Mesendoderm (in vitro differentiated cells): ENCODE results near the gene FAM169A.

Experiments used
- DNase-seq: peaks from one replicate; pipeline ENCODE4 v3.0.0; 2013
- H2AK5ac ChIP-seq: 2 replicates; pipeline ENCODE4 v1.6.1; 2013; ENCODE audit warnings: low read length, inconsistent platforms
- H2BK120ac ChIP-seq: 2 replicates; pipeline ENCODE4 v1.6.1; 2013; ENCODE audit warnings: low read depth, mild to moderate bottlenecking, low read length, moderate library complexity, mixed read lengths
- H2BK15ac ChIP-seq: replicated peaks from 2 replicates; pipeline ENCODE4 v1.6.1; 2013; ENCODE audit warnings: low read depth, mild to moderate bottlenecking, moderate library complexity
- H2BK5ac ChIP-seq: 2 replicates; pipeline ENCODE4 v1.6.1; 2013; ENCODE audit warnings: low read length, inconsistent platforms
- H3K18ac ChIP-seq: 2 replicates; pipeline ENCODE4 v1.6.1; 2013; ENCODE audit warnings: mild to moderate bottlenecking, low read length, mixed read lengths
- H3K23ac ChIP-seq: one replicate; pipeline ENCODE4 v1.6.1; 2013; ENCODE audit warnings: low read length
- H3K27ac ChIP-seq: 2 replicates; pipeline ENCODE4 v1.5.1; 2013; ENCODE audit warnings: low read depth, mild to moderate bottlenecking, inconsistent platforms, low read length, moderate library complexity
- H3K27me3 ChIP-seq: 2 replicates; pipeline ENCODE4 v1.6.1; 2013; ENCODE audit warnings: low read length, control low read depth, mild to moderate bottlenecking, inconsistent platforms; ENCODE audit not compliant: insufficient read depth, poor library complexity
- H3K36me3 ChIP-seq: 2 replicates; pipeline ENCODE4 v1.6.1; 2013; ENCODE audit warnings: low read length, inconsistent platforms; ENCODE audit not compliant: control insufficient read depth, insufficient read depth
- H3K4ac ChIP-seq: one replicate; pipeline ENCODE4 v1.6.1; 2013; ENCODE audit warnings: low read depth, mild to moderate bottlenecking, low read length, moderate library complexity
- H3K4me1 ChIP-seq: 2 replicates; pipeline ENCODE4 v1.6.1; 2013; ENCODE audit warnings: low read depth, low read length, inconsistent platforms; ENCODE audit not compliant: control insufficient read depth
- H3K4me2 ChIP-seq: 2 replicates; pipeline ENCODE4 v1.6.1; 2013; ENCODE audit warnings: low read length
- H3K4me3 ChIP-seq: 2 replicates; pipeline ENCODE4 v1.5.1; 2013; ENCODE audit warnings: mild to moderate bottlenecking, low read length
- H3K56ac ChIP-seq: one replicate; pipeline ENCODE4 v1.6.1; 2013; ENCODE audit warnings: low read length
- H3K79me1 ChIP-seq: 2 replicates; pipeline ENCODE4 v1.6.1; 2013; ENCODE audit warnings: low read length, inconsistent platforms
- H3K79me2 ChIP-seq: 2 replicates; pipeline ENCODE4 v1.6.1; 2013; ENCODE audit warnings: mild to moderate bottlenecking, low read length; ENCODE audit not compliant: control insufficient read depth, insufficient read depth
- H3K9ac ChIP-seq: 2 replicates; pipeline ENCODE4 v1.6.1; 2013; ENCODE audit warnings: low read length, inconsistent platforms
- H4K5ac ChIP-seq: one replicate; pipeline ENCODE4 v1.6.1; 2013; ENCODE audit warnings: low read length
- H4K8ac ChIP-seq: one replicate; pipeline ENCODE4 v1.6.1; 2013; ENCODE audit warnings: low read depth, mild to moderate bottlenecking, control low read depth, low read length, moderate library complexity
- WGBS: extraction: QIAGEN DNeasy Blood & Tissue Kit; methylation state at CpG from one replicate; pipeline ENCODE4 v1.1.7; 2013; ENCODE audit warnings: low lambda C conversion rate, missing lambda C conversion rate; ENCODE audit not compliant: insufficient coverage; ENCODE audit errors: extremely low coverage; 5-methylcytosine and 5-hydroxymethylcytosine counted together

Gene FAM169A

GRCh38 chr5:74772359-74772758 lies 93.8 kb downstream of the FAM169A start:
- no peak overlapping the region for H3K18ac ChIP-seq
- no peak overlapping the region for H3K4me3 ChIP-seq
- no peak overlapping the region for H3K4me2 ChIP-seq
- H3K9ac ChIP-seq, result no peak overlapping the region
- H2BK120ac ChIP-seq, result no peak overlapping the region
- no peak overlapping the region for H4K5ac ChIP-seq
- no CpG with 5 or more reads among the region's 7 CpGs for WGBS
- H3K27ac ChIP-seq, result no peak overlapping the region
- no peak for DNase-seq
- H2AK5ac ChIP-seq, result no peak overlapping the region
- no peak overlapping the region for H3K23ac ChIP-seq
- H3K79me2 ChIP-seq, result peaks cover 9% of the 10 kb centered on the region
- no peak overlapping the region for H4K8ac ChIP-seq
- H3K56ac ChIP-seq, result no peak overlapping the region
- H3K79me1 ChIP-seq, result peaks cover 7% of the 10 kb centered on the region
- no peaks in the 10 kb centered on the region for H3K27me3 ChIP-seq
- H2BK5ac ChIP-seq, result no peak overlapping the region
- no peaks in the 10 kb centered on the region for H3K36me3 ChIP-seq
- H3K4me1 ChIP-seq, result peaks cover 5% of the 10 kb centered on the region
- no peak overlapping the region for H2BK15ac ChIP-seq
- no peak overlapping the region for H3K4ac ChIP-seq

GRCh38 chr5:74767579-74767913 lies 98.6 kb downstream of the FAM169A start:
- Histone ChIP-seq H3K4me1 (peaks cover 5% of the 10 kb centered on the region), H3K36me3 (no peaks in the 10 kb centered on the region), H3K56ac (peak overlapping the region; percentile 91), H3K4me2 (peak overlapping the region; percentile 96), H3K23ac (no peak overlapping the region), H4K5ac (no peak overlapping the region), H3K18ac (no peak overlapping the region), H4K8ac (no peak overlapping the region), H3K4me3 (peak overlapping the region; percentile 90), H3K4ac (no peak overlapping the region), H3K79me1 (peaks cover 7% of the 10 kb centered on the region), H3K9ac (peak overlapping the region; percentile 79), H2AK5ac (no peak overlapping the region), H3K27ac (no peak overlapping the region), H3K27me3 (no peaks in the 10 kb centered on the region), H2BK15ac (no peak overlapping the region), H3K79me2 (peaks cover 23% of the 10 kb centered on the region), H2BK120ac (no peak overlapping the region), H2BK5ac (no peak overlapping the region)
- DNase-seq, result peak; percentile 53
- no CpG with 5 or more reads among the region's 9 CpGs for WGBS

- no peak within 1 kb of the TSS for H2BK5ac ChIP-seq
- no peak within 1 kb of the TSS for H4K5ac ChIP-seq
- no peaks in the 10 kb centered on the region for H3K27me3 ChIP-seq
- no peak within 1 kb of the TSS for H3K18ac ChIP-seq
- H3K4me2 ChIP-seq, result peak within 1 kb of the TSS; percentile 96
- H2AK5ac ChIP-seq, result no peak within 1 kb of the TSS
- WGBS, result no CpG with 5 or more reads among the region's 54 CpGs
- H3K4ac ChIP-seq, result peak within 1 kb of the TSS; percentile 83
- H4K8ac ChIP-seq, result peak within 1 kb of the TSS; percentile 0
- H3K4me1 ChIP-seq, result peaks cover 5% of the 10 kb centered on the region
- peak; percentile 98 for DNase-seq
- H3K79me1 ChIP-seq, result peaks cover 7% of the 10 kb centered on the region
- H3K9ac ChIP-seq, result peak within 1 kb of the TSS; percentile 90
- no peak within 1 kb of the TSS for H2BK120ac ChIP-seq
- no peaks in the 10 kb centered on the region for H3K36me3 ChIP-seq
- H3K79me2 ChIP-seq, result peaks cover 23% of the 10 kb centered on the region
- H3K27ac ChIP-seq, result peak within 1 kb of the TSS; percentile 26
- peak within 1 kb of the TSS; percentile 96 for H3K56ac ChIP-seq
- no peak within 1 kb of the TSS for H3K23ac ChIP-seq
- H2BK15ac ChIP-seq, result no peak within 1 kb of the TSS
- H3K4me3 ChIP-seq, result peak within 1 kb of the TSS; percentile 94
Measured at GRCh38 chr5:74766849-74767578, 99.2 kb downstream of the FAM169A start, which contains the start of the genes GFM2 and NSA2. Gene GFM2, minus strand, starts transcription at chr5:74767117. Its CDS starts 3,375 bp downstream, at chr5:74763742. Gene NSA2, plus strand, starts transcription at chr5:74767249. Its CDS starts 112 bp downstream, at chr5:74767361.

GRCh38 chr5:74766418-74766848 lies 99.8 kb downstream of the FAM169A start:
- no peaks in the 10 kb centered on the region for H3K27me3 ChIP-seq
- no peak overlapping the region for H2BK15ac ChIP-seq
- peak overlapping the region; percentile 90 for H3K9ac ChIP-seq
- peak overlapping the region; percentile 25 for H3K27ac ChIP-seq
- no peak overlapping the region for H3K4ac ChIP-seq
- no peak overlapping the region for H4K8ac ChIP-seq
- no peak overlapping the region for H3K18ac ChIP-seq
- no peak overlapping the region for H2BK120ac ChIP-seq
- no peak overlapping the region for H2BK5ac ChIP-seq
- H3K36me3 ChIP-seq, result no peaks in the 10 kb centered on the region
- peaks cover 7% of the 10 kb centered on the region for H3K79me1 ChIP-seq
- H4K5ac ChIP-seq, result no peak overlapping the region
- H3K4me1 ChIP-seq, result peaks cover 5% of the 10 kb centered on the region
- no peak overlapping the region for H3K23ac ChIP-seq
- no CpG with 5 or more reads among the region's 10 CpGs for WGBS
- H3K56ac ChIP-seq, result peak overlapping the region; percentile 96
- H3K79me2 ChIP-seq, result peaks cover 23% of the 10 kb centered on the region
- H2AK5ac ChIP-seq, result no peak overlapping the region
- peak; percentile 71 for DNase-seq
- H3K4me3 ChIP-seq, result peak overlapping the region; percentile 94
- peak overlapping the region; percentile 55 for H3K4me2 ChIP-seq

GRCh38 chr5:74765929-74766328 lies 100.3 kb downstream of the FAM169A start:
- no peak overlapping the region for H3K4me3 ChIP-seq
- H3K56ac ChIP-seq, result peak overlapping the region; percentile 80
- no peak overlapping the region for H2BK15ac ChIP-seq
- H3K79me2 ChIP-seq, result peaks cover 23% of the 10 kb centered on the region
- no peak overlapping the region for H3K18ac ChIP-seq
- peak overlapping the region; percentile 55 for H3K4me2 ChIP-seq
- H4K8ac ChIP-seq, result no peak overlapping the region
- H3K27me3 ChIP-seq, result no peaks in the 10 kb centered on the region
- no peak overlapping the region for H2BK120ac ChIP-seq
- WGBS, result no CpG with 5 or more reads among the region's 27 CpGs
- H3K23ac ChIP-seq, result no peak overlapping the region
- no peaks in the 10 kb centered on the region for H3K36me3 ChIP-seq
- peaks cover 7% of the 10 kb centered on the region for H3K79me1 ChIP-seq
- DNase-seq, result no peak
- peak overlapping the region; percentile 26 for H3K27ac ChIP-seq
- no peak overlapping the region for H4K5ac ChIP-seq
- H2AK5ac ChIP-seq, result no peak overlapping the region
- H3K4ac ChIP-seq, result peak overlapping the region; percentile 62
- H2BK5ac ChIP-seq, result no peak overlapping the region
- peaks cover 5% of the 10 kb centered on the region for H3K4me1 ChIP-seq
- H3K9ac ChIP-seq, result peak overlapping the region; percentile 90
